ENCODE results near the gene PIK3CD. TPM values are rescaled to one million over a fixed set of nuclear protein-coding genes. Genes with fewer than 3 reads are reported as not detected.

PIK3CD gene
- total and polyA plus RNA-seq, 8 donors = 2.8 to 74.1 (median 5.4) TPM

DNA sequence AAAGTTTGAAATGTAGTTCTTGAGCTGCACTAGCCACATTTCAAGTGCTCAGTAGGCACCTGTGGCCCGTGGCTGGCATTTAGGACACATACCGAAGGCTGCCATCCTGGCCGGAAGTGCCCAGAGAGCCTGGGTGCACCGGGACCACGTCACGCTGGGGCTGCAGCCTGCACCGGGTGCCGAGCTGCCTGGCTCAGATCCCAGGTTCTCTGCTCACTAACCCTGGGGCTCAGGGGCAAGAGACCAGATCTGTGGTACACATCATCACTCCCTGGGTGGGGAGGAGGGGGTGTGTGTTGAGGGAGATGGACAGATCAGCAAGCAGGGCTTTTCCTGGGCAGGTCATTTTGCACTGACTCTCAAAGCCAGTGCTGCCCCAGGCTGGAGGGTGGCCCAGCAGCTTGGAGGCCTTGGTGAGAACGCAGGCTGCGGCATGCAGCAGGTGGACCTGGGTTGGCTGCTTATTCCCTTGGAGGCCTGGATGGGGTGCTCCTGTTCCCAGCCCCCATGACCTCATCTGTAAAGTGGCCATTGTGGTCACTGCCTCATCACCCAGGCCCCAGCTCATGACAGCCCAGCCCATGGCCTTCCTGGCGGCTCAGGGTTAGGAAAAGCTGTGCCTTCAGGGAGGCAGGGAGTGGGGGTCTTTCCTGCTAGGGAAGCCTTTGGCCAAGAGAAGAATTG lies 39.2 kb upstream of the PIK3CD start:
- peaks cover 0 to 7% (median 0%) of the 10 kb centered on the region in 4 donors for H3K4me1 ChIP-seq
- H3K27ac ChIP-seq = no peak overlapping the region
- H3K36me3 ChIP-seq = peaks cover 20 to 68% (median 65%) of the 10 kb centered on the region in 4 donors
- no peak for TF ChIP-seq POLR2AphosphoS5 (IDR thresholded peaks at IDR 0.05)
- no peak for TF ChIP-seq POLR2A (IDR thresholded peaks at IDR 0.05)
- H3K4me3 ChIP-seq = no peak overlapping the region
- intact Hi-C loops (cut with DNase I; ENCODE audit: low total_unique reads) = no loop called here
- H3K9me3 ChIP-seq = no peaks in the 10 kb centered on the region
- H3K27me3 ChIP-seq = peaks cover 0 to 4% (median 0%) of the 10 kb centered on the region in 3 donors
- 86 to 92% (median 89%) methylated on average over 7 to 11 of the region's 11 CpGs for WGBS, 5 donors
- DNase-seq = peak in 1 of 2 donors; percentile 1

DNA sequence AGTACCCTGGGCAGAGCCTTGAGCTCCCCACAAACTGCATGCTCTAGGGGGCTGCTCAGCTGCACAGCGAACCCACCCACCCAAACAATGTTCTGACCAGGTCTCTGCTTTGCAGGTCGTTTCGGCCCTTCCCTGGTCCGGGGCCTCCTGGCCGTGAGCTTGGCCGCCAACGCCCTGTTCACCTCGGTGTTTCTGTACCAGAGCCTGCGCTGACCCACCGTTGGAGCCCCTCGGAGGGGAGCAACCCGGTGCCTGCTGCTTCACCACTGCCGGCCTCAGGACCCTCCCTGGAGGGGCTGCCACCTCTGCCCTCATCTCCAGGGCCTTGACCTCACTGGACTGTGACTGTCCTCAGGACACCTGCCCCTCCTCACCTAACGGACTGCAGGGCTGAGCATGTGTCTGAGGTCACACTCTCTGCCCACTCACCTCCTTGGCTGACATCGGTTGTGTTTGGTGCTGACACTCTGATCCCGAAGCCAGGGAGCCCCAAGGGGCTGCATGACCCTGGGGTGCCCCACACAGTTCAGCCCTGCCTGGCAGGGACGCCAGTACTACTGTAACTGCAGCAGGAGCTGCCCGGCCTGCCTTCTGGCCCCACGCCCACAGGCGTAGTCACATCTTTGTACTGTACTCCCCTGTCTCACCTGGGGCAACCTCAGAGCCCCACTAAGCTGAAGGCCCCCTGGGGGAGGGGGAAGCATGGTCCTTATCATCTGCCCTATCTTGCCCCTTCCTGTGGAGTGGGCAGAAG lies 38.5 kb upstream of the PIK3CD start:
- peak in 1 of 2 donors; percentile 1 for DNase-seq
- TF ChIP-seq POLR2A (IDR thresholded peaks at IDR 0.05) = no peak
- TF ChIP-seq, protein P1, sequence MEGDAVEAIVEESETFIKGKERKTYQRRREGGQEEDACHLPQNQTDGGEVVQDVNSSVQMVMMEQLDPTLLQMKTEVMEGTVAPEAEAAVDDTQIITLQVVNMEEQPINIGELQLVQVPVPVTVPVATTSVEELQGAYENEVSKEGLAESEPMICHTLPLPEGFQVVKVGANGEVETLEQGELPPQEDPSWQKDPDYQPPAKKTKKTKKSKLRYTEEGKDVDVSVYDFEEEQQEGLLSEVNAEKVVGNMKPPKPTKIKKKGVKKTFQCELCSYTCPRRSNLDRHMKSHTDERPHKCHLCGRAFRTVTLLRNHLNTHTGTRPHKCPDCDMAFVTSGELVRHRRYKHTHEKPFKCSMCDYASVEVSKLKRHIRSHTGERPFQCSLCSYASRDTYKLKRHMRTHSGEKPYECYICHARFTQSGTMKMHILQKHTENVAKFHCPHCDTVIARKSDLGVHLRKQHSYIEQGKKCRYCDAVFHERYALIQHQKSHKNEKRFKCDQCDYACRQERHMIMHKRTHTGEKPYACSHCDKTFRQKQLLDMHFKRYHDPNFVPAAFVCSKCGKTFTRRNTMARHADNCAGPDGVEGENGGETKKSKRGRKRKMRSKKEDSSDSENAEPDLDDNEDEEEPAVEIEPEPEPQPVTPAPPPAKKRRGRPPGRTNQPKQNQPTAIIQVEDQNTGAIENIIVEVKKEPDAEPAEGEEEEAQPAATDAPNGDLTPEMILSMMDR (IDR thresholded peaks at IDR 0.05) = no peak
- no peak for TF ChIP-seq POLR2AphosphoS5 (IDR thresholded peaks at IDR 0.05)
- TF ChIP-seq EP300 (IDR thresholded peaks at IDR 0.05) = no peak
- intact Hi-C loops (cut with DNase I; ENCODE audit: low total_unique reads) = no loop called here
- Histone ChIP-seq H3K27me3 (peaks cover 0 to 10% (median 0%) of the 10 kb centered on the region in 3 donors), H3K9me3 (no peaks in the 10 kb centered on the region), H3K27ac (no peak overlapping the region), H3K36me3 (peaks cover 20 to 61% (median 58%) of the 10 kb centered on the region in 4 donors), H3K4me3 (no peak overlapping the region), H3K4me1 (peaks cover 0 to 7% (median 0%) of the 10 kb centered on the region in 4 donors)
- WGBS, 5 donors = 81 to 91% (median 87%) methylated on average over 13 to 20 of the region's 20 CpGs

DNA sequence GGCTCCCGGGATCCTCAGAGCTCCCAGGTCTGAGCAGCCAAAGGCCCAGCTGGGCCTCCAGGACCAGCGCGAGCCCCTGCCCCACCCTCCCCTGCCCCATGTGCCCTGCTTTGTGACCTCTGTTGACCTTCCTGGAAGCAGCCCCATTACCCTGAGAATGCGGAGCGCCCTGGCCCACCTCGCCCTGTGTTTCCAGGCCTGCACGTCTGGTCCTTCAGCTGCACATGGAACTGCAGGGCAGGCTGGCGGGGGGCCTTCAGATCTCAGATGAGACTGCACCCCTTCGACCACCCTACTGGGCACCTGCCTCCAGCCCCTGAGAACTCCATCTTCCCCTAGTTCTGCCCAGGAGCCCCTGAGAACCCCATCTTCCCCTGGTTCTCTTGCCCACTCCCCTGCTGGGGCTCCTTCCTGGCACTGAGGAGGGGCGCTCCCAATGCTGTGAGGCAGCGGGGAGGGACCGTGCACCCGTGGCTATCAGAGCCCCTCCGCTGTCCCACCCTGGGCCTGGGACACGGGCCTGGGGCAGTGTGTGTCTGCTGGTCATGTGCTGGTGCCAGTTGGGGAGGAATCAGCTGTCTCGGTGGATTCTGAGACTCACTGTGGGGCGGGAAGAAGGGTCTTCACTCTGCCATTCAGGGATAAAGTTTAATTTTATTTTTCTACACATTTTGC lies 37.8 kb upstream of the PIK3CD start:
- peaks cover 0 to 7% (median 0%) of the 10 kb centered on the region in 4 donors for H3K4me1 ChIP-seq
- H3K27ac ChIP-seq = no peak overlapping the region
- no peaks in the 10 kb centered on the region for H3K9me3 ChIP-seq
- WGBS, 5 donors = 77 to 89% (median 88%) methylated on average over 11 to 17 of the region's 17 CpGs
- TF ChIP-seq POLR2A (IDR thresholded peaks at IDR 0.05) (no peak), POLR2AphosphoS5 (IDR thresholded peaks at IDR 0.05) (no peak), EP300 (IDR thresholded peaks at IDR 0.05) (no peak)
- TF ChIP-seq, protein P1 (IDR thresholded peaks at IDR 0.05) = no peak
- peaks cover 0 to 16% (median 0%) of the 10 kb centered on the region in 3 donors for H3K27me3 ChIP-seq
- H3K36me3 ChIP-seq = peaks cover 20 to 53% (median 51%) of the 10 kb centered on the region in 4 donors
- DNase-seq = peak in 1 of 2 donors; percentile 2
- intact Hi-C loops (cut with DNase I; ENCODE audit: low total_unique reads) = no loop called here
- no peak overlapping the region for H3K4me3 ChIP-seq

DNA sequence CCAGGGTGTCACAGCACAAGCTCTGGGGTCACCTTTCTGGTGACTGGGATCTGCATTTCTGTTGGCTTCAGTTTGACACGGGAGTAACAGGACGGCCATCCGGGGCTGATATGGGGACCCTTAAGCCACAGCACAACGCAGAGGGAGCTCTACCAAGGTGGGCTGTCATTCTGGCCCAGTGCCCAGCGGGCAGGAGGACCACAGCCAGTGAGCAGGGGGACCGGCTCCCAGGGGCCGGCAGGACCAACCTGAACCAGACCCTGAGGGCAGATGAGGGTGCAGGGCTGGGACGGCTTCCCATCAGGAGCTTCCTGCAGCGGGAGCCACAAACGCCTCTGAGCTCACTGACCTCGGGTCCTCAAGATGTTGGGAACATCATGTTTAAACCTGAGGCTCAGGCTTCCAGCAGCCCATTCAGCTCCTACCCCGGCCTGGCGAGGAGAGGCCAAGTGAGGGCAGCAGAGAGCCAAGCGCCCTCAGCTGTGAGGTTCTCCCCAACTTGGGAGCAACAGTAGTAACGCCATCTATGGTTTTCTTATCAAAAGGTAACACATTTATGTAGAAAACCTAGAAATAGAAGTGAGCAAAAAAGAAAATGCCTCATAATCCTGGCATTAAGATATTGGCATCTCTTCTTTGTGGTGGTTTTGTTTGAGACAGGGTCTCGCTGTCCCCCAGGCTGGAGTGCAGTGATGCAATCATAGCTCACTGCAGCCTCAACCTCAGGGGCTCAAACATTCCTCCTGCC lies 36.0 kb upstream of the PIK3CD start:
- 46 to 63% (median 49%) methylated on average over 12 to 16 of the region's 16 CpGs for WGBS, 5 donors
- no peak overlapping the region for H3K27ac ChIP-seq
- H3K4me3 ChIP-seq = no peak overlapping the region
- peaks cover 0 to 33% (median 4%) of the 10 kb centered on the region in 3 donors for H3K27me3 ChIP-seq
- no peaks in the 10 kb centered on the region for H3K9me3 ChIP-seq
- peaks cover 11 to 36% (median 34%) of the 10 kb centered on the region in 4 donors for H3K36me3 ChIP-seq
- TF ChIP-seq, protein P1 (IDR thresholded peaks at IDR 0.05) = peak in 5 of 7 experiments; percentile 15 to 39 (median 33)
- no peak for TF ChIP-seq POLR2AphosphoS5 (IDR thresholded peaks at IDR 0.05)
- peaks cover 0 to 7% (median 0%) of the 10 kb centered on the region in 4 donors for H3K4me1 ChIP-seq
- DNase-seq = peak; percentile 43 to 63
- intact Hi-C loops (cut with DNase I; ENCODE audit: low total_unique reads) = no loop called here
